Ovary (tissue), 9 donors: ENCODE data around the gene ALPK3. TPM values are rescaled to one million over a fixed set of nuclear protein-coding genes. Genes with fewer than 3 reads are reported as not detected.

Experiments used
- DNase-seq, 5 donors: peaks; one replicate each; pipeline ENCODE4 v3.0.0-alpha.2; 2019 to 2020
- H3K27ac ChIP-seq, 2 donors: fragments of 200-600 bp; one replicate each; pipeline versions ENCODE4 v1.5.1 to v1.8.0; 2019 to 2022
- H3K27me3 ChIP-seq: fragments of 200-600 bp; one replicate; pipeline ENCODE4 v1.8.0; 2022
- H3K36me3 ChIP-seq: fragments of 200-600 bp; sonication (generic); one replicate; pipeline ENCODE4 v1.5.1; 2019
- H3K4me1 ChIP-seq: one replicate; pipeline ENCODE4 v1.8.1; 2013; ENCODE audit warnings: mild to moderate bottlenecking, moderate library complexity; ENCODE audit not compliant: insufficient read depth
- H3K4me3 ChIP-seq: fragments of 200-600 bp; sonication (generic); one replicate; pipeline ENCODE4 v1.5.1; 2017
- H3K9me3 ChIP-seq, 2 donors: fragments of 200-600 bp in 1 of 2; sonication (generic) in 1 of 2; one replicate each; pipeline versions ENCODE4 v1.5.1 to v1.8.1; 2013 to 2019; ENCODE audit warnings: mild to moderate bottlenecking in 1 of 2, moderate library complexity in 1 of 2
- CTCF ChIP-seq, 3 donors: fragments of 450-650 bp in 2 of 3; fragments of 200-600 bp in 1 of 3; IDR thresholded peaks; one replicate each; pipeline versions ENCODE4 v1.5.1 to v1.8.0; 2016 to 2022; ENCODE audit warnings: antibody characterized with exemption in 3 of 3, mild to moderate bottlenecking in 1 of 3
- EP300 ChIP-seq: sonication (generic); formaldehyde crosslinking; IDR thresholded peaks from one replicate; pipeline ENCODE4 v1.6.1; 2017; ENCODE audit warnings: antibody characterized with exemption
- POLR2A ChIP-seq: fragments of 450-650 bp; IDR thresholded peaks from one replicate; pipeline ENCODE4 v1.6.1; 2017; ENCODE audit warnings: antibody characterized with exemption, mild to moderate bottlenecking, moderate library complexity
- WGBS, 3 donors: extraction: QIAGEN DNeasy Blood & Tissue Kit in 1 of 3; methylation state at CpG; one replicate each; pipeline versions ENCODE4 v1.1.5 to v1.1.7; 2013 to 2017; 5-methylcytosine and 5-hydroxymethylcytosine counted together
- intact Hi-C, 4 donors: fragments of 100-400 bp; cut with DNase I; formaldehyde crosslinking; loops; one replicate each; pipeline versions ENCODE4 v1.11.0 to v1.15.1; 2022 to 2023
- polyA plus RNA-seq, 2 donors: library from polyadenylated mRNA; stranded (reverse); fragments of 200-250 nt in 1 of 2; fragments of 350-450 nt in 1 of 2; fragmentation: Illumina TruSeq in 1 of 2; extraction: RNeasy Lipid Tissue Mini Kit (QIAGEN cat#74804) in 1 of 2; gene quantifications; one replicate each; pipeline ENCODE4 v1.2.3, GENCODE V29; 2013 to 2014
- total RNA-seq, 7 donors: library from RNA; depleted of rRNA in 2 of 7; stranded (reverse); fragments of >200 nt in 2 of 7; fragmentation: NEBNext Ultra II Directional in 3 of 7; extraction: Animal tissue kit (Norgen Biotek cat#: 25700) in 3 of 7; gene quantifications; one replicate each; pipeline versions ENCODE4 v1.1.0 to v1.2.4, GENCODE V29; 2016 to 2023
- donor health status: DM: no; HTN: no; CAD: no; lungs with moderate emphysema.
- donor health status: DM: no; HTN: no; CAD: no.
- donor health status: Bipolar disorder and iron deficiency.
- donor health status: DM: yes; HTN: yes; CAD: no.
- donor health status: DM: no; HTN: no; CAD: no.
- donor health status: DM: yes; HTN: yes; CAD: no.

ALPK3 gene
- total and polyA plus RNA-seq, 9 donors: 0.48 to 2.8 (median 1.0) TPM

DNA sequence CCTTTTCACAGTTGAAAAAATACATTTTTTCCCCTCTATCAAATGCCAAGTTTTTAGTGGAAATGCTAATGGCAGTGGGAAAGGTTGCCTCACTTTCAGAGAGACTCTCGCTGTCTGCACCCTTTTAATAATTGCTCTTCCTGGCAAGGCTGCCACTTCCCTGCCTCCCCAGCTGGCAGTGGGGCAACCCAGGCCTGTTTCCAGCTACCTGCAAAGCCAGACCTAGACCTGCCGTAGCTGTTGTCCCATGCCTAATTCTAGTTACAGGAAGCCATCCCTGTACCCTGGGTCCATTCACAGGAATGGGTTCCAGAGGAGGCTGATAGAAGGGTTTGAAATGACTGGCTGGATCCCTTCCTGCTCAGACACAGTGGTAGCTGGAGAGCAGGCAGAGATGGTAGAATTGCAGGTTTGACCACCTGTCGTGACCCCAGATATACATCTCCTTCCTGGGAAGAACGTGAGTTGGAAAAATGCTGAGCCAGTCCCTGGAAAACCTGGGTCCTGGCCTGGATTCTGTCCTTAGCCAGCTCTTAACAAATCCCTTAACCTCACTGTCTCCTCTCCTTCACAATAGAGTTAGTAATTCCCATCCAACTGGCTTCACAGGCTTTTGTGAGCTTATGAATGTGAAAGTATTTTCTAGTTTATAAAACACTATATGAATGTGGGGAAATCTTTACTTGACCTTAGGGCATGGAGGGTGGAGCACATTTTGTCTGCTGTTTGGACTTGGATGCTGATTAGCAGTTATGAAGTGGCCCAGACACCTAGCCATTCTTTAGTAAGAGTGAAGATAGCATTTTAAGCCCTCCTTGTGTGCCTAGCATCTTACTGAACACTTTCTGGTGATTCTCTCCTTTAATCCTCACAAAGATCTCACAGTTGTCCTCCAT is 12.9 kb upstream of the ALPK3 start:
- H3K9me3 ChIP-seq: no peaks in the 10 kb centered on the region
- no peaks in the 10 kb centered on the region for H3K4me1 ChIP-seq
- WGBS, 3 donors: 75 to 82% (median 77%) methylated on average over 4 of the region's 4 CpGs
- DNase-seq: no peak
- TF ChIP-seq EP300: no peak
- TF ChIP-seq POLR2A: no peak
- TF ChIP-seq CTCF (IDR thresholded peaks at IDR 0.05): no peak
- H3K36me3 ChIP-seq: no peaks in the 10 kb centered on the region
- intact Hi-C loops: no loop called here
- H3K4me3 ChIP-seq: no peak overlapping the region
- H3K27me3 ChIP-seq: no peaks in the 10 kb centered on the region
- no peak overlapping the region for H3K27ac ChIP-seq

DNA sequence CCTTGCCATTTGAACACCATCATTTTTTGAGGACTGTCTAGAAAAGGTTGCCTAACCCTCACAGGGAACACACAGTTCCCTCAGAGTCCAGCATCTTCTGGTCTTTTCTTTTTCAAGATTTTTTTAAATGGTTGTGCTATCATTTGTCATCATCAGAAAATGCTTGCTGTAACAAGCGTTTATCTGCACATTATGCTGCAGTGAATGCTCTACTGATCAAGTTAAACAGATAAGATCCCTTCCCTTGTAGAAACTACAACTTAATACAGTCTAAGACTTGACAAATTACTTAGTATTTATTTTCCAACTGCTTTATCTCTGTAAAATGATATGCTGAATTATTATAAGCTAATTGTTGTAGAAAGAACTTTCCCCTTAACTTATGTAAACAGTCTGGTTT is 11.9 kb upstream of the ALPK3 start:
- Histone ChIP-seq H3K4me1 (no peaks in the 10 kb centered on the region), H3K27me3 (no peaks in the 10 kb centered on the region), H3K4me3 (no peak overlapping the region), H3K27ac (no peak overlapping the region), H3K9me3 (no peaks in the 10 kb centered on the region), H3K36me3 (no peaks in the 10 kb centered on the region)
- intact Hi-C loops: no loop called here
- DNase-seq: no peak
- WGBS, 3 donors: 75 to 79% (median 79%) methylated on average over 1 of the region's 1 CpG
- TF ChIP-seq EP300 (no peak), POLR2A (no peak), CTCF (IDR thresholded peaks at IDR 0.05) (no peak)

DNA sequence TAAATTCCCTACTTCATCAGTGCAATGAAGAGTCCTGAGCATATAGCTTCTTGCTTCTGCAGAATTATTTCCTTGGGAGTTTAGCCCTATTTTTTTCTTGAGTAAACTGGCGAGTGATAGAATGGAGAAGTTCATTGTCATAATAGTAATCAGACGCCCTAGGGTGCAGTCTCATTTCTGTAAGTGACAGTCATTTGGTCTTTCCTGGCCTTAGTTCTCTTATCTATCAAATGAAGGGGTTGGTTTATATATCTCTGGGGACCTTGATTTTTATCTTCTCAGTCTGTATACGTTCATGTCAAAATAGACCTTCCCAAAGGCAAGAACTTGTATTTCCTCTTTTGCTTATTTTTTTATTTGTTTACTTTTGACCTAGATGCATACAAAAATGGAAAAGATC is 9.9 kb upstream of the ALPK3 start:
- H3K36me3 ChIP-seq: no peaks in the 10 kb centered on the region
- WGBS, 3 donors: 88 to 94% (median 94%) methylated on average over 3 of the region's 3 CpGs
- intact Hi-C loops: no loop called here
- TF ChIP-seq POLR2A (no peak), EP300 (no peak), CTCF (IDR thresholded peaks at IDR 0.05) (no peak)
- DNase-seq: no peak
- H3K9me3 ChIP-seq: no peaks in the 10 kb centered on the region
- no peaks in the 10 kb centered on the region for H3K27me3 ChIP-seq
- no peak overlapping the region for H3K27ac ChIP-seq
- no peak overlapping the region for H3K4me3 ChIP-seq
- no peaks in the 10 kb centered on the region for H3K4me1 ChIP-seq

GRCh38 chr15:84810073-84810840 is 6.9 kb upstream of the ALPK3 start:
- no peak for DNase-seq
- H3K27me3 ChIP-seq: no peaks in the 10 kb centered on the region
- no peaks in the 10 kb centered on the region for H3K4me1 ChIP-seq
- intact Hi-C loops: loop anchor here in 2 of 4 donors (10.0 kb wide), 2 partner anchors 55 to 65 kb away; partner anchors contain the start of gene ZNF592 (in 1 of the 2)
- H3K36me3 ChIP-seq: no peaks in the 10 kb centered on the region
- 84 to 87% (median 87%) methylated on average over 7 of the region's 7 CpGs for WGBS, 3 donors
- H3K4me3 ChIP-seq: no peak overlapping the region
- no peak overlapping the region for H3K27ac ChIP-seq
- H3K9me3 ChIP-seq: no peaks in the 10 kb centered on the region
- TF ChIP-seq CTCF (IDR thresholded peaks at IDR 0.05) (no peak), POLR2A (no peak), EP300 (no peak)
